Brain microvascular endothelial cell (primary cell): Measurements from ENCODE around the gene LBHD1.

Experiments
- DNase-seq: peaks from one replicate; pipeline ENCODE4 v3.0.0-alpha.2; 2020
- H3K27ac ChIP-seq: fragments of 250-450 bp; sonication (Bioruptor Pico); 2 replicates; pipeline ENCODE4 v1.5.1; 2020; ENCODE audit warnings: mild to moderate bottlenecking, moderate library complexity
- H3K27me3 ChIP-seq: fragments of 250-450 bp; sonication (Bioruptor Pico); replicated peaks from 2 replicates; pipeline ENCODE4 v1.5.1; 2020; ENCODE audit warnings: mild to moderate bottlenecking
- H3K36me3 ChIP-seq: fragments of 250-450 bp; sonication (Bioruptor Pico); replicated peaks from 2 replicates; pipeline ENCODE4 v1.5.1; 2020; ENCODE audit warnings: mild to moderate bottlenecking
- H3K4me3 ChIP-seq: 2 replicates; pipeline ENCODE4 v1.5.1; 2011; ENCODE audit warnings: low read depth, mild to moderate bottlenecking, control low read depth, low read length, moderate library complexity
- in situ Hi-C: cut with HindIII; loops from 2 replicates; pipeline ENCODE4 v1.10.0; 2017; ENCODE audit warnings: low sequenced_read_pairs, low pct_ligation_motif_present
- TF ChIP-seq, protein P1 (sequence below): IDR thresholded peaks from 2 replicates; pipeline ENCODE4 v1.5.1; 2011; ENCODE audit warnings: low read depth, mild to moderate bottlenecking, moderate library complexity, low read length, control low read depth, inconsistent platforms; ENCODE audit errors: missing control alignments

LBHD1 gene

DNA sequence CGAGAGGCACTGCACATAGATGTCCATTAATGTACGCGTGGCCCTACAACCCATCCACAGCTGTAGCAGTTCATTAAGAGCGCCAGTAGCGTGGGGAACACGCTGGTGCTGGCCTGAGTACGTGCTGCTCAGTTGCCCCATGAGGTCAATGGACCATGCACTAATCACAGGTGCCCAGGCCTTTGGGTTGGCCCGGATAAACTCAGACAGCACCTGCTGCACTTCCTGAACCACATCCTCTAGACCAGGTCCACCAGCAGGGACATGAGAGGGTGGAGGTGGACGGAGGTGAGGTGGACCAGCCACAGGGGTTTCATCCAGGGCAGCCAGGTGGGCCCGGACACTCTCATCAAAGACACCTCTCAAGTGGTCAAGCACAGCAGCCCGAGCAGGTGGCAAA, 22.6 kb downstream of the LBHD1 start:
- Histone ChIP-seq H3K4me3 (no peak overlapping the region), H3K27me3 (no peaks in the 10 kb centered on the region), H3K27ac (no peak overlapping the region), H3K36me3 (peaks cover 22% of the 10 kb centered on the region)
- DNase-seq, result no peak
- TF ChIP-seq, protein P1, sequence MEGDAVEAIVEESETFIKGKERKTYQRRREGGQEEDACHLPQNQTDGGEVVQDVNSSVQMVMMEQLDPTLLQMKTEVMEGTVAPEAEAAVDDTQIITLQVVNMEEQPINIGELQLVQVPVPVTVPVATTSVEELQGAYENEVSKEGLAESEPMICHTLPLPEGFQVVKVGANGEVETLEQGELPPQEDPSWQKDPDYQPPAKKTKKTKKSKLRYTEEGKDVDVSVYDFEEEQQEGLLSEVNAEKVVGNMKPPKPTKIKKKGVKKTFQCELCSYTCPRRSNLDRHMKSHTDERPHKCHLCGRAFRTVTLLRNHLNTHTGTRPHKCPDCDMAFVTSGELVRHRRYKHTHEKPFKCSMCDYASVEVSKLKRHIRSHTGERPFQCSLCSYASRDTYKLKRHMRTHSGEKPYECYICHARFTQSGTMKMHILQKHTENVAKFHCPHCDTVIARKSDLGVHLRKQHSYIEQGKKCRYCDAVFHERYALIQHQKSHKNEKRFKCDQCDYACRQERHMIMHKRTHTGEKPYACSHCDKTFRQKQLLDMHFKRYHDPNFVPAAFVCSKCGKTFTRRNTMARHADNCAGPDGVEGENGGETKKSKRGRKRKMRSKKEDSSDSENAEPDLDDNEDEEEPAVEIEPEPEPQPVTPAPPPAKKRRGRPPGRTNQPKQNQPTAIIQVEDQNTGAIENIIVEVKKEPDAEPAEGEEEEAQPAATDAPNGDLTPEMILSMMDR, result no peak
- in situ Hi-C loops, result no loop called here

DNA sequence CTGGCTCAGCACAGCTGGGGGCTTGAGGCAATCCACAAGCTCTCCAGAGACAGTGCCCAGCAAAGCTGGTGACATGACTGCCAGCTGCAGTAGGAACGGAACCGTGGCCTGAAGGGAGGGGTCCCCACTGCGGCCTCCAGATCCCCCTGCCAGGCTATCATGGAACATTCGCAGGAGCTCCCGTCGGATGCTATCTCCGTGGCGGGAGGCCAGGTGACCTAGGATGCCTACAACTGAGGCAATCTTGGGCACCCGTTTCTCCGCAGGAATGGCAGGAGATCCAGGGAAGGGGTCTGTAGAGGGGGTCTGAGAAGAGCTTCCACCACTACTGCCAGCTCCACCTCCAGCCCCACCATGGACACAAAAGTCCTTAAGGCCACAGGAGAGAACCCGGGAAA, 23.1 kb downstream of the LBHD1 start:
- in situ Hi-C loops, result no loop called here

DNA sequence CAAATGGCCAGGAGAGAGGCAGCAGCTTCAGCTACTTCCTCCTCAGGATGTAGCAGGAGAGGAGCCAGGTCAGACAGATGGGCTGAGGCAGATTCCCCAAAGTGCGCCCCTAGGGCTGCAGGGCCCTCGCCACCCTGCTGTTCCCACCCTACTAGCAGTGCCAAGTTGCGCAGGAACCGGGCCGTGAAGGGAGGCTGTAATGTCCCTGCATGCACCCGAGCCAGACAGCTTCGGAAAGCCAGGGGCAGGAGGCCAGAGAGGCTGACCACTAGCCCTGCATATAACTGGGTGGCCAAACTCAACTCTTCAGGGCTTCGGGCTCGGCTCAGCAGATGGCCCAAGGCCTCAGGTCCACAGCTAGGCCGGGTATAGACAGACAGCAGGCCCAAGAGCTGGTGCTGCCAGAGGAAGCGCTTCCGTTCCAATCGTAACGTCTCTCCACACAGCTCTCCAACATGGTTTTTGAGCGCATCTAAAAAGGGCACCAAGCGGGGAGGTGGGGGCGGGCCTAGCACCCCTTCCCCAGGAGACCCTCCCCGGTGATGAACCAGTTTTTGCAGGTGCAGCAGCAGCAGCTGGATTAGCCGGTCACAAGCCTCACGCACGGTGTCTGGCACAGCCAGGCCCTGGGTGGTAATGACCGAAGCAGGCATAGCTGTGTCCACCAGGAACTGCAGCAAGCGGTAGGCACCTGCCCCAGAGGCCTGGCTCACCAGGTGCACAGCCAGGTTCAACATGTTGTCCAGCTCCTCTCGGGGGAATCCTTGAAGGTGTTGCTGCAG, 23.7 kb downstream of the LBHD1 start:
- no peak overlapping the region for H3K4me3 ChIP-seq
- no peak for DNase-seq
- no peak overlapping the region for H3K27ac ChIP-seq
- in situ Hi-C loops, result no loop called here
- TF ChIP-seq, protein P1, result no peak
- no peaks in the 10 kb centered on the region for H3K27me3 ChIP-seq
- peaks cover 32% of the 10 kb centered on the region for H3K36me3 ChIP-seq

More for the DNA sequence above, 23.1 kb downstream of the LBHD1 start:
- Histone ChIP-seq H3K4me3 (no peak overlapping the region), H3K27ac (no peak overlapping the region), H3K27me3 (no peaks in the 10 kb centered on the region), H3K36me3 (peaks cover 27% of the 10 kb centered on the region)
- TF ChIP-seq, protein P1, result no peak
- no peak for DNase-seq

DNA sequence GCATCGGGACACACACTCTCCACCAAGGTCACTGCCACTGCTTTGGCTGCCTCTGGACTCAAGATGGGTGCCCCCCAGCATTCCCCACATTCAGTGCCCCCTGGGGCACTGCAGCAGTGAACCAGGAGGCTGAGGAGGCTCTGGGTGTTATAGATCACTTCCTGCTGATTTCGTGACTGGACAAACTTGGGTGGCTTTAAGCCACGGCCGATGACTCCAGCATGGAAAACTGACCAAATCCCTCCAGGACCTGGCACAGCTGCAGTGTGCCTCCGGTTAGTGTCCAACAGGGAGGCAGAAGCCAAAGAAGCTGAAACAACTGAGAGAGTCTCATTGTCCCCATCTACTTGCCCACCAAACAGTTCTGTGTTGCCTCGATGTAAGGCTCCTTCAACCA, 24.5 kb downstream of the LBHD1 start:
- no peak for DNase-seq
- in situ Hi-C loops, result no loop called here
- H3K4me3 ChIP-seq, result no peak overlapping the region
- H3K27ac ChIP-seq, result no peak overlapping the region
- H3K36me3 ChIP-seq, result peaks cover 38% of the 10 kb centered on the region
- H3K27me3 ChIP-seq, result no peaks in the 10 kb centered on the region
- TF ChIP-seq, protein P1, result no peak

DNA sequence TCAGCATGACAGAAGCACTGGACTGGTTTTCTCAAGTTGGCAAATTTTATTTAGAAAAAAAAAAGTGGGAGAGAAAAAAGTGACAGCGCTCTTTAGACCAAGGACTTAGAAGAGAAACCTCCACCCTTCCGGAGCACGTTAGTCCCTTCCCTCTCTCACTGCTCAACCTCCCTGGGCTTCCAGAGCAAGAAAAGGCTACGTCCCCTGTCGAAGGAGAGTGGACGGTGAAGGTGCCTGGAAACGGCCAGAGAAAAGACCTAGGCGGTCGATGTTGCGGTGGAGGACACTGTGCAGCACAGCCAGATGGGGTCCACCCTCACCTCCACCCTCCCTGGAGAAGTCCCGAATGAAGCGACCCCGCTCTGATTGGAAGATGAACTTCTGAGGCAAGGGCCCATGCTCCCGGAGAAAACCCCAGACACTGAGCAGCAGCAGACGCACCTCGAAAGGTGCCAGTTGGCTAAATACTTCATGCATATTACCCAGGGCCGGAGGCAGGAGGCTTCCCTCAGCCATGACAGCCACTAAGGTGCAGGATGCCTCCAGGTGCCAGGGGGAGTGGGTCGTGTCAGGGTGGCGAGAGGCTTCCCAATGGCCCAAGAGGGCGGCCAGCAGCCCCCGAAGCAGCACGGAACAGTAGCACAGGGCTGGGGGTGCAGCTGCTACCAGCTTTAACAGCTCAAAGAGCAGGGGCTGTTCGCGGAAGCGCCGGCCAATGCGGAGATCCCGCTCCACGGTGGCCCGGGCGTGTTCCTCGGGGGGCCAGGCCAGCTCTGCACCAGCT, 25.1 kb downstream of the LBHD1 start:
- Histone ChIP-seq H3K27ac (no peak overlapping the region), H3K4me3 (no peak overlapping the region), H3K36me3 (peaks cover 39% of the 10 kb centered on the region), H3K27me3 (no peaks in the 10 kb centered on the region)
- DNase-seq, result no peak
- TF ChIP-seq, protein P1, result no peak
- in situ Hi-C loops, result no loop called here
